ENCODE data around the gene SPO11. TPM values are rescaled to one million over a fixed set of nuclear protein-coding genes. Genes with fewer than 3 reads are reported as not detected.

SPO11 gene
- total RNA-seq, 1 experiment from 2014 or later: not detected

DNA sequence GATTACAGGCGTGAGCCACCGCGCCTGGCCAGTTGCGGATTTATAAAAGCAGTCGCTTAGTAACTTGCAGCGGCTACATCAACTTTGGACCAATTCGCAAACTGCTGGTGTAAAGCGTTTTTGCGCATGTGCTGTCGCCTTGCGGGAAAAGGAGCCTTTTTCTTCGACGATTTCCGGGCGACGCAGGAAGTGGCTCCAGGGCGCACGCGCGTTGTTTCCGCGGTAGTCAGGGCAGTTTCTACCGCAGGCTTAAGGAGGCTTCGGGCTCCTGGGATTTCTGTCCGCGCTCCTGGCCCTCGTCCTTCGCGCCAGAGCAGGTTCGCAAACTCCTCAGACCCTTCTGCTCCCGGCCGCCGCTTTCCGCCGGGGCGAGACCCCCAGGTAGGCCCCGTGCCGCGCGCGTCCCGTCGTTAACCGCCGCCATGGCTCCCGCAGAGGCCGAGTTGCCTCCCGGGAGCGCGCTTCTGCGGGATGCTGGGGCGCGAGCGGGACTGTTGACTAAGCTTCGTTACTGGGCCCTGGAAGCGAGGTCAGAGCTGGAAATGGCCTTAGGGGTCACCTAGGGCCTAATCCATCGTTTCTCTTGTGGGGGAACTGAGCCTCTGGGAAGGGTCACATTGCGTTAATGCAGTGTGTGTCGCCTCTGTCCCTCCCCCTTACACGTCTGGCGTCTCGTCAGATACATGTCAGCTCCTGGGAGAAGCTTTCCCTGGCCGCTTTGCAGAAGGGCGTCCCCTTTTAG lies 21.6 kb downstream of the SPO11 start, which contains the start of gene RAE1:
Gene RAE1 (plus strand): TSS at position 214 of the 742 bp plus-strand sequence. CDS start 2,784 bp downstream, outside the sequence.
- no peak within 1 kb of the TSS for H3K27ac ChIP-seq (ENCODE audit: insufficient read length, low read depth, low read length)
- no CpG with 5 or more reads among the region's 64 CpGs for whole genome bisulfite sequencing (ENCODE audit: extremely low coverage, insufficient read length, low lambda C conversion rate)
- no peak within 1 kb of the TSS for H3K4ac ChIP-seq (ENCODE audit: low read depth, low read length)
- H3K23ac ChIP-seq (ENCODE audit: insufficient read length, low read depth, low read length): no peak within 1 kb of the TSS
- H3K4me1 ChIP-seq (ENCODE audit: insufficient read depth, low read length): no peaks in the 10 kb centered on the region
- DNase-seq: peak; percentile 92
- H3K4me2 ChIP-seq (ENCODE audit: insufficient read depth, insufficient read length, low read length): peak within 1 kb of the TSS; percentile 89
- H3K9ac ChIP-seq (ENCODE audit: extremely low read depth, insufficient read length, low read length): peak within 1 kb of the TSS; percentile 87
- H3K79me2 ChIP-seq (ENCODE audit: insufficient read depth, low read length): peaks cover 20% of the 10 kb centered on the region; the same call in 1 of the 2 replicates
- Mint-ChIP-seq H3K27ac (peak within 1 kb of the TSS; percentile 83 to 96 (median 86)), H3K9me3 (peaks cover 0 to 3% of the 10 kb centered on the region in 2 experiments; a peak in 1 of 5 replicates), H3K4me1 (peaks cover 8% of the 10 kb centered on the region in 2 experiments), H3K36me3 (ENCODE audit: insufficient read depth in 1 of 3, low read depth in 3 of 3) (peaks cover 17 to 32% (median 32%) of the 10 kb centered on the region in 3 experiments), H3K27me3 (ENCODE audit: low read depth) (peaks cover 4% of the 10 kb centered on the region), H3K4me3 (peak within 1 kb of the TSS; percentile 91 to 95)
- H4K5ac ChIP-seq (ENCODE audit: insufficient read length, low read depth, low read length): no peak within 1 kb of the TSS
- no peak within 1 kb of the TSS for H2BK5ac ChIP-seq (ENCODE audit: insufficient read length, low read length)
- H3K9me3 ChIP-seq (ENCODE audit: control insufficient read depth, low read depth, low read length): no peaks in the 10 kb centered on the region
- no peak within 1 kb of the TSS for H2BK12ac ChIP-seq (ENCODE audit: insufficient read length, low read depth, low read length)
- H4K20me1 ChIP-seq (ENCODE audit: control insufficient read depth, insufficient read depth, insufficient read length): no peaks in the 10 kb centered on the region
- no peak within 1 kb of the TSS for H2BK15ac ChIP-seq (ENCODE audit: low read depth, low read length)
- H3K27me3 ChIP-seq (ENCODE audit: insufficient read depth, low read length): no peaks in the 10 kb centered on the region
- no peak within 1 kb of the TSS for H4K91ac ChIP-seq (ENCODE audit: insufficient read length, low read depth, low read length)
- H2BK20ac ChIP-seq (ENCODE audit: low read depth, low read length, poor library complexity, severe bottlenecking): no peak within 1 kb of the TSS
- peak within 1 kb of the TSS; percentile 88 for H3K18ac ChIP-seq (ENCODE audit: insufficient read length, low read depth, low read length)
- H3K14ac ChIP-seq (ENCODE audit: insufficient read depth, low read length): peak within 1 kb of the TSS; percentile 92
- no peak within 1 kb of the TSS for H2AK5ac ChIP-seq (ENCODE audit: insufficient read length, low read length)
- no peak within 1 kb of the TSS for H4K8ac ChIP-seq (replicated peaks; ENCODE audit: insufficient read length, low read depth, low read length)
- H3K56ac ChIP-seq (ENCODE audit: insufficient read length, low read depth, low read length): no peak within 1 kb of the TSS
- H3T11ph ChIP-seq (ENCODE audit: low read length): no peak within 1 kb of the TSS
- H3K23me2 ChIP-seq (ENCODE audit: insufficient read length, low read depth, low read length, poor library complexity, severe bottlenecking): peaks cover 5% of the 10 kb centered on the region
- no peak within 1 kb of the TSS for H2BK120ac ChIP-seq (ENCODE audit: low read depth, low read length, poor library complexity, severe bottlenecking)
- TF ChIP-seq, protein P1, sequence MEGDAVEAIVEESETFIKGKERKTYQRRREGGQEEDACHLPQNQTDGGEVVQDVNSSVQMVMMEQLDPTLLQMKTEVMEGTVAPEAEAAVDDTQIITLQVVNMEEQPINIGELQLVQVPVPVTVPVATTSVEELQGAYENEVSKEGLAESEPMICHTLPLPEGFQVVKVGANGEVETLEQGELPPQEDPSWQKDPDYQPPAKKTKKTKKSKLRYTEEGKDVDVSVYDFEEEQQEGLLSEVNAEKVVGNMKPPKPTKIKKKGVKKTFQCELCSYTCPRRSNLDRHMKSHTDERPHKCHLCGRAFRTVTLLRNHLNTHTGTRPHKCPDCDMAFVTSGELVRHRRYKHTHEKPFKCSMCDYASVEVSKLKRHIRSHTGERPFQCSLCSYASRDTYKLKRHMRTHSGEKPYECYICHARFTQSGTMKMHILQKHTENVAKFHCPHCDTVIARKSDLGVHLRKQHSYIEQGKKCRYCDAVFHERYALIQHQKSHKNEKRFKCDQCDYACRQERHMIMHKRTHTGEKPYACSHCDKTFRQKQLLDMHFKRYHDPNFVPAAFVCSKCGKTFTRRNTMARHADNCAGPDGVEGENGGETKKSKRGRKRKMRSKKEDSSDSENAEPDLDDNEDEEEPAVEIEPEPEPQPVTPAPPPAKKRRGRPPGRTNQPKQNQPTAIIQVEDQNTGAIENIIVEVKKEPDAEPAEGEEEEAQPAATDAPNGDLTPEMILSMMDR (conservative IDR thresholded peaks at IDR 0.05): no peak
- H3K79me1 ChIP-seq (ENCODE audit: insufficient read depth, low read depth, low read length, poor library complexity, severe bottlenecking): peaks cover 6% of the 10 kb centered on the region
- H2AFZ ChIP-seq (ENCODE audit: low read length): no peak within 1 kb of the TSS

Measured in H9 (cell line).